Coronary artery (tissue), 2 donors: ENCODE measurements around the gene TMEM200C.

Experiments used
- DNase-seq: peaks from one replicate; pipeline ENCODE4 v3.0.0-alpha.2; 2017; ENCODE audit warnings: low spot score
- H3K27ac ChIP-seq, 2 donors: fragments of 200-600 bp; sonication (generic); one replicate each; pipeline ENCODE4 v1.5.1; 2016 to 2019
- H3K4me3 ChIP-seq: fragments of 200-600 bp; sonication (generic); 2 replicates; pipeline ENCODE4 v1.5.1; 2016; ENCODE audit warnings: mild to moderate bottlenecking, moderate library complexity
- CTCF ChIP-seq: fragments of 200-600 bp; sonication (generic); IDR thresholded peaks from one replicate; pipeline ENCODE4 v1.5.1; 2019; ENCODE audit warnings: antibody characterized with exemption

TMEM200C gene

GRCh38 chr18:5884375-5884774, 10.9 kb downstream of the TMEM200C start:
- no peak for DNase-seq
- Histone ChIP-seq H3K4me3 (no peak overlapping the region), H3K27ac (no peak overlapping the region)
- no peak for TF ChIP-seq CTCF

GRCh38 chr18:5879479-5879882, 15.8 kb downstream of the TMEM200C start:
- DNase-seq = no peak
- Histone ChIP-seq H3K4me3 (no peak overlapping the region), H3K27ac (no peak overlapping the region)
- TF ChIP-seq CTCF = peak; percentile 55

GRCh38 chr18:5876891-5877290, 18.4 kb downstream of the TMEM200C start:
- no peak overlapping the region for H3K4me3 ChIP-seq
- H3K27ac ChIP-seq = no peak overlapping the region
- DNase-seq = no peak
- no peak for TF ChIP-seq CTCF

GRCh38 chr18:5874336-5874735, 21.0 kb downstream of the TMEM200C start:
- no peak for TF ChIP-seq CTCF
- no peak overlapping the region for H3K27ac ChIP-seq
- H3K4me3 ChIP-seq = no peak overlapping the region
- no peak for DNase-seq

- H3K27ac ChIP-seq = no peak overlapping the region
- DNase-seq = no peak
- TF ChIP-seq CTCF = no peak
- no peak overlapping the region for H3K4me3 ChIP-seq
These were observed 22.4 kb downstream of the TMEM200C start for GRCh38 chr18:5872886-5873285.

GRCh38 chr18:5871426-5871825, 23.9 kb downstream of the TMEM200C start:
- no peak for DNase-seq
- TF ChIP-seq CTCF = no peak
- H3K27ac ChIP-seq = no peak overlapping the region
- no peak overlapping the region for H3K4me3 ChIP-seq

- no peak overlapping the region for H3K27ac ChIP-seq
- no peak overlapping the region for H3K4me3 ChIP-seq
- peak; percentile 50 for TF ChIP-seq CTCF
- no peak for DNase-seq
These were observed 27.0 kb downstream of the TMEM200C start for GRCh38 chr18:5868218-5868854.
